ENCODE data around the gene LRRC8C. TPM values are rescaled to one million over a fixed set of nuclear protein-coding genes. Genes with fewer than 3 reads are reported as not detected.
A peak's percentile ranks its signal among the peaks of the same experiment; 100 is the strongest.

LRRC8C gene
- total RNA-seq, 1 donor from 2014 or later: 12.6 TPM

GRCh38 chr1:89690595-89690994 lies 57.7 kb downstream of the LRRC8C start:
- ATAC-seq (no peak), DNase-seq (no peak)
- TF ChIP-seq CTCF (IDR thresholded peaks at IDR 0.05): no peak
- no peak overlapping the region for H3K4me3 ChIP-seq
- peaks cover 33% of the 10 kb centered on the region for H3K4me1 ChIP-seq
- no peaks in the 10 kb centered on the region for H3K36me3 ChIP-seq
- no peaks in the 10 kb centered on the region for H3K27me3 ChIP-seq
- intact Hi-C loops (cut with DNase I): no loop called here
- H3K9me3 ChIP-seq: no peaks in the 10 kb centered on the region
- no peak overlapping the region for H3K27ac ChIP-seq

DNA sequence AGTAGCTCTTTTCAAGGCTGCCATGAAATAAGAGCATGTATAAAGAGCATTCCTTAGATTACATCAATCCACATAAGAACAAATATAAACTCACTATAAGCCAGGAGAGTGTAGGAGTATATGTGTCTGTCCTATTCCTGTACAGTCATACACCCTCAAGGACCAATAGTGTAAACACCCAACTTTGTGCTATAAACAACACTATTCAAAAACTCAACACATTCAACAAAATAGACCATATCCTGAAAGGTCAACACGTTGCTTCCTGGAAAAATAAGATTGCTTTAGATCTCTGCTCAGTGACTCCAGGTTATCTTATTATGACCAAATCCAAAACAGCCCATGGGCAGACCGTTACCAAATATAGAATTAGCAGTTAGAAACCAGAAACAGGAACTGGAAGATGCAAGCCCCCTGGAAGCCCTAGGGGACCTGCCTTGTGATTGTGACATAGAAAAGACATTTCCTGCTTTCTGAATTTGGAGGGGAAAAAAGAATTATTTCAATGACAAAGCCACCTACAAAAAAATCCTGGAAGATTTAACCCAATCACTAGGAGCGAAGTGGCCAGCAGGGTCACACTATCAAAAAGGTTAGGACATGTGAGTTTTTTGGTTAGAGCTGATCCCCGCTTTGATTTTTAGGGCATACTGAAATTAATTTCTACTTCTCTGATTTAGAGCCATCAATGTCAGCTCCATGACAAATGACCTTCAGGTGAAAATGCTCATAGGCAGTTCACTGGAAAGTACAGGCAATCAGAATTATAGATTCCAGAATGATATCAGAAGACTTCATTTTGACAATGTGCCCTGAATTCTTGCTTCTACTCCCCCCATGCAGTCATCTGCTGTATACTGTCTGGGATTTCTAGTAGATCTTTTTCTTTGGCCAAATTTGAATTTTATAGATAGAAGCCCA lies 59.9 kb downstream of the LRRC8C start:
- intact Hi-C loops (cut with DNase I): no loop called here
- H3K36me3 ChIP-seq: no peaks in the 10 kb centered on the region
- no peak overlapping the region for H3K4me3 ChIP-seq
- no peaks in the 10 kb centered on the region for H3K9me3 ChIP-seq
- H3K27me3 ChIP-seq: no peaks in the 10 kb centered on the region
- TF ChIP-seq CTCF (IDR thresholded peaks at IDR 0.05): no peak
- peaks cover 45% of the 10 kb centered on the region for H3K4me1 ChIP-seq
- peak overlapping the region; percentile 31 for H3K27ac ChIP-seq
- ATAC-seq (peak; percentile 77), DNase-seq (no peak)

GRCh38 chr1:89695847-89696246 lies 62.9 kb downstream of the LRRC8C start:
- intact Hi-C loops (cut with DNase I): no loop called here
- H3K4me1 ChIP-seq: peaks cover 52% of the 10 kb centered on the region
- no peaks in the 10 kb centered on the region for H3K9me3 ChIP-seq
- no peak for DNase-seq
- no peak overlapping the region for H3K27ac ChIP-seq
- no peak for TF ChIP-seq CTCF (IDR thresholded peaks at IDR 0.05)
- H3K27me3 ChIP-seq: no peaks in the 10 kb centered on the region
- H3K4me3 ChIP-seq: no peak overlapping the region
- ATAC-seq: no peak
- no peaks in the 10 kb centered on the region for H3K36me3 ChIP-seq

- no peak for TF ChIP-seq CTCF (IDR thresholded peaks at IDR 0.05)
- Histone ChIP-seq H3K27me3 (no peaks in the 10 kb centered on the region), H3K36me3 (no peaks in the 10 kb centered on the region), H3K9me3 (no peaks in the 10 kb centered on the region), H3K4me3 (no peak overlapping the region), H3K27ac (no peak overlapping the region), H3K4me1 (peaks cover 50% of the 10 kb centered on the region)
- no peak for DNase-seq
- intact Hi-C loops (cut with DNase I): no loop called here
- no peak for ATAC-seq
These were observed 64.5 kb downstream of the LRRC8C start for GRCh38 chr1:89697383-89697782.

- H3K27me3 ChIP-seq: no peaks in the 10 kb centered on the region
- H3K36me3 ChIP-seq: no peaks in the 10 kb centered on the region
- ATAC-seq: no peak
- no peaks in the 10 kb centered on the region for H3K9me3 ChIP-seq
- H3K4me1 ChIP-seq: peaks cover 43% of the 10 kb centered on the region
- TF ChIP-seq CTCF (IDR thresholded peaks at IDR 0.05): no peak
- DNase-seq: no peak
- H3K27ac ChIP-seq: no peak overlapping the region
- intact Hi-C loops (cut with DNase I): no loop called here
- no peak overlapping the region for H3K4me3 ChIP-seq
These were observed 65.2 kb downstream of the LRRC8C start for GRCh38 chr1:89698020-89698560.

All from upper lobe of right lung (tissue), 1 donor.